ENCODE data around the gene TPH2. TPM values are rescaled to one million over a fixed set of nuclear protein-coding genes. Genes with fewer than 3 reads are reported as not detected.

TPH2 gene
- total RNA-seq, 1 donor from 2014 or later = not detected

GRCh38 chr12:72053604-72054003 lies 115.0 kb downstream of the TPH2 start:
- no peak for TF ChIP-seq CTCF (IDR thresholded peaks at IDR 0.05)
- Histone ChIP-seq H3K9me3 (no peaks in the 10 kb centered on the region), H3K4me1 (no peaks in the 10 kb centered on the region), H3K4me3 (no peak overlapping the region), H3K27ac (no peak overlapping the region), H3K36me3 (no peaks in the 10 kb centered on the region), H3K27me3 (no peaks in the 10 kb centered on the region)
- no peak for DNase-seq (ENCODE audit: low spot score in 2 of 2)
- intact Hi-C loops (cut with DNase I) = no loop called here

GRCh38 chr12:72054511-72054910 lies 115.9 kb downstream of the TPH2 start:
- intact Hi-C loops (cut with DNase I) = no loop called here
- no peak for TF ChIP-seq CTCF (IDR thresholded peaks at IDR 0.05)
- Histone ChIP-seq H3K27me3 (no peaks in the 10 kb centered on the region), H3K4me1 (no peaks in the 10 kb centered on the region), H3K9me3 (no peaks in the 10 kb centered on the region), H3K36me3 (no peaks in the 10 kb centered on the region), H3K4me3 (no peak overlapping the region), H3K27ac (no peak overlapping the region)
- no peak for DNase-seq (ENCODE audit: low spot score in 2 of 2)

GRCh38 chr12:72057330-72057914 lies 118.8 kb downstream of the TPH2 start:
- no peaks in the 10 kb centered on the region for H3K4me1 ChIP-seq
- TF ChIP-seq CTCF (IDR thresholded peaks at IDR 0.05) = no peak
- no peaks in the 10 kb centered on the region for H3K36me3 ChIP-seq
- intact Hi-C loops (cut with DNase I) = no loop called here
- H3K27ac ChIP-seq = no peak overlapping the region
- H3K27me3 ChIP-seq = no peaks in the 10 kb centered on the region
- no peak for DNase-seq (ENCODE audit: low spot score in 2 of 2)
- no peaks in the 10 kb centered on the region for H3K9me3 ChIP-seq
- H3K4me3 ChIP-seq = no peak overlapping the region

GRCh38 chr12:72063073-72063472 lies 124.4 kb downstream of the TPH2 start:
- intact Hi-C loops (cut with DNase I) = no loop called here
- TF ChIP-seq CTCF (IDR thresholded peaks at IDR 0.05) = no peak
- Histone ChIP-seq H3K4me1 (no peaks in the 10 kb centered on the region), H3K27ac (no peak overlapping the region), H3K27me3 (no peaks in the 10 kb centered on the region), H3K9me3 (no peaks in the 10 kb centered on the region), H3K36me3 (no peaks in the 10 kb centered on the region), H3K4me3 (no peak overlapping the region)
- DNase-seq (ENCODE audit: low spot score in 2 of 2) = no peak

- H3K4me1 ChIP-seq = no peaks in the 10 kb centered on the region
- no peak for DNase-seq (ENCODE audit: low spot score in 2 of 2)
- no peaks in the 10 kb centered on the region for H3K27me3 ChIP-seq
- H3K4me3 ChIP-seq = no peak overlapping the region
- H3K9me3 ChIP-seq = no peaks in the 10 kb centered on the region
- H3K27ac ChIP-seq = no peak overlapping the region
- H3K36me3 ChIP-seq = no peaks in the 10 kb centered on the region
- no peak for TF ChIP-seq CTCF (IDR thresholded peaks at IDR 0.05)
- intact Hi-C loops (cut with DNase I) = no loop called here
Measured at GRCh38 chr12:72071030-72071429, 132.4 kb downstream of the TPH2 start.
